Ramos (cell line): ENCODE results near the gene ATP13A3.
"Not testable (repeated sequence)": the region's sequence is repeated elsewhere in the genome, so short reads cannot be mapped to it uniquely, and the experiment has no call there.

ENCODE experiments used
- in situ Hi-C: fragments of 300-500 bp; cut with MboI; formaldehyde crosslinking; loops from one replicate; pipeline ENCODE4 v1.14.3; 2022; ENCODE audit warnings: low sequenced_read_pairs; ENCODE audit not compliant: unreplicated experiment

The ATP13A3 gene

GRCh38 chr3:194503081-194503531, 16.3 kb upstream of the ATP13A3 start:
- in situ Hi-C loops, result no loop called here

- in situ Hi-C loops, result no loop called here
Observed at GRCh38 chr3:194500198-194500597, 13.4 kb upstream of the ATP13A3 start.

GRCh38 chr3:194499516-194499915, 12.7 kb upstream of the ATP13A3 start:
- in situ Hi-C loops, result not testable (repeated sequence)

- in situ Hi-C loops, result no loop called here
Observed at GRCh38 chr3:194497799-194498575, 11.2 kb upstream of the ATP13A3 start.

- in situ Hi-C loops, result no loop called here
Observed at GRCh38 chr3:194496217-194496919, 9.6 kb upstream of the ATP13A3 start.

GRCh38 chr3:194494951-194495374, 8.2 kb upstream of the ATP13A3 start:
- in situ Hi-C loops, result no loop called here

GRCh38 chr3:194493995-194494927, 7.5 kb upstream of the ATP13A3 start:
- in situ Hi-C loops, result not testable (repeated sequence)

- in situ Hi-C loops, result no loop called here
Observed at GRCh38 chr3:194492001-194492400, 5.2 kb upstream of the ATP13A3 start.

- in situ Hi-C loops, result no loop called here
Observed at GRCh38 chr3:194489736-194490612, 3.2 kb upstream of the ATP13A3 start.

GRCh38 chr3:194488055-194488742, 1.4 kb upstream of the ATP13A3 start:
- in situ Hi-C loops, result no loop called here

- in situ Hi-C loops, result no loop called here
Observed at GRCh38 chr3:194487289-194488054, 670 bp upstream of the ATP13A3 start.

- in situ Hi-C loops, result no loop called here
Observed at GRCh38 chr3:194485881-194486539, 792 bp downstream of the ATP13A3 start.

GRCh38 chr3:194485468-194485880, 1.3 kb downstream of the ATP13A3 start:
- in situ Hi-C loops, result no loop called here

- in situ Hi-C loops, result loop anchor here (5.0 kb wide), 1 partner anchor 103 kb away; no protein-coding TSS in a partner anchor
Observed at GRCh38 chr3:194484614-194485013, 2.2 kb downstream of the ATP13A3 start.

- in situ Hi-C loops, result loop anchor here (5.0 kb wide), 1 partner anchor 103 kb away; no protein-coding TSS in a partner anchor
Observed at GRCh38 chr3:194483850-194484249, 3.0 kb downstream of the ATP13A3 start.

GRCh38 chr3:194482830-194483229, 4.0 kb downstream of the ATP13A3 start:
- in situ Hi-C loops, result loop anchor here (5.0 kb wide), 1 partner anchor 104 kb away; no protein-coding TSS in a partner anchor

- in situ Hi-C loops, result loop anchor here (5.0 kb wide), 1 partner anchor 105 kb away; no protein-coding TSS in a partner anchor
Observed at GRCh38 chr3:194482196-194482593, 4.6 kb downstream of the ATP13A3 start.
